ENCODE data around the gene ATP5MC3.
A peak's percentile ranks its signal among the peaks of the same experiment; 100 is the strongest.

Gene ATP5MC3

GRCh38 chr2:175167076-175167791 lies 14.3 kb downstream of the ATP5MC3 start:
- POLR2A ChIA-PET = interaction anchor here (0.7 kb wide), 1 partner anchor 885 kb away, joined by 5 read pairs; no protein-coding TSS in a partner anchor
- TF ChIP-seq, protein P1, sequence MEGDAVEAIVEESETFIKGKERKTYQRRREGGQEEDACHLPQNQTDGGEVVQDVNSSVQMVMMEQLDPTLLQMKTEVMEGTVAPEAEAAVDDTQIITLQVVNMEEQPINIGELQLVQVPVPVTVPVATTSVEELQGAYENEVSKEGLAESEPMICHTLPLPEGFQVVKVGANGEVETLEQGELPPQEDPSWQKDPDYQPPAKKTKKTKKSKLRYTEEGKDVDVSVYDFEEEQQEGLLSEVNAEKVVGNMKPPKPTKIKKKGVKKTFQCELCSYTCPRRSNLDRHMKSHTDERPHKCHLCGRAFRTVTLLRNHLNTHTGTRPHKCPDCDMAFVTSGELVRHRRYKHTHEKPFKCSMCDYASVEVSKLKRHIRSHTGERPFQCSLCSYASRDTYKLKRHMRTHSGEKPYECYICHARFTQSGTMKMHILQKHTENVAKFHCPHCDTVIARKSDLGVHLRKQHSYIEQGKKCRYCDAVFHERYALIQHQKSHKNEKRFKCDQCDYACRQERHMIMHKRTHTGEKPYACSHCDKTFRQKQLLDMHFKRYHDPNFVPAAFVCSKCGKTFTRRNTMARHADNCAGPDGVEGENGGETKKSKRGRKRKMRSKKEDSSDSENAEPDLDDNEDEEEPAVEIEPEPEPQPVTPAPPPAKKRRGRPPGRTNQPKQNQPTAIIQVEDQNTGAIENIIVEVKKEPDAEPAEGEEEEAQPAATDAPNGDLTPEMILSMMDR (IDR thresholded peaks at IDR 0.05; ENCODE audit: insufficient read depth, low read length, missing control alignments) = no peak
- peak overlapping the region; percentile 100 for H3K4me3 ChIP-seq (ENCODE audit: low read depth, low read length)
- CTCF ChIA-PET = interaction anchor here (1.3 kb wide), 1 partner anchor 12 kb away, joined by 5 read pairs; no protein-coding TSS in a partner anchor
- no peak for DNase-seq (ENCODE audit: low read depth, low spot score)

DNA sequence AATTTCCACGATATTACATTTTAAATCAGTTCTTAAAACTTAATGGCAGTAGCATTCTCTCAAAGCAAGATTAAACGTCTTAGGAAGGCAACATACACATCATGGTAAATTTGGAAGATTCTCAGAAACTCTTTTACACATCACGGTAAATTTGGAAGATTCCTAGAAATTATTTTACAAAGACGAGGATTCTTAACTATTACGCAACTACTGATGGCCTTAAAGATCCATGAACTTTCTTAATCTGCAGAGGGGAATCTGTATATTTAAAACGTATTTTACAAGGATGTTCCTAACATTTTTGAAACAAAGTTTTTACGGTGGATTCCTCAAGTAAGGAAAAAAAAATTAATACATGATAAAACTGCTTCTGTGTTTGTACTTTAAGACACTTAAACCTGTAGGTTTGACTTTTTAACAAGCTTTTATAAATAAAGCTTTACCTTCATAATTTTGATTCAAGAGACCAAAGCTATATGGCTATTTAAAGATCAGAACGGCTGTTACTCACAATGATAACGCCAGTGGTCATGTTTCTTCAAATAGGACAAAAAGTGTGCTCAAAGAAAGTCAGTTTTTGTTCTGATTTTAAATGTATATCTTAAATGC lies 15.2 kb downstream of the ATP5MC3 start:
- TF ChIP-seq, protein P1 (IDR thresholded peaks at IDR 0.05; ENCODE audit: insufficient read depth, low read length, missing control alignments) = no peak
- ChIA-PET POLR2A (no interaction called here), CTCF (interaction anchor here (0.9 to 1.3 kb wide), 4 partner anchors 11 to 931 kb away, joined by 3 to 5 read pairs (median 4); no protein-coding TSS in a partner anchor)
- DNase-seq (ENCODE audit: low read depth, low spot score) = no peak
- peak overlapping the region; percentile 100 for H3K4me3 ChIP-seq (ENCODE audit: low read depth, low read length)

- POLR2A ChIA-PET = no interaction called here
- CTCF ChIA-PET = no interaction called here
- TF ChIP-seq, protein P1 (IDR thresholded peaks at IDR 0.05; ENCODE audit: insufficient read depth, low read length, missing control alignments) = no peak
Observed at GRCh38 chr2:175164235-175164634, 17.3 kb downstream of the ATP5MC3 start.

DNA sequence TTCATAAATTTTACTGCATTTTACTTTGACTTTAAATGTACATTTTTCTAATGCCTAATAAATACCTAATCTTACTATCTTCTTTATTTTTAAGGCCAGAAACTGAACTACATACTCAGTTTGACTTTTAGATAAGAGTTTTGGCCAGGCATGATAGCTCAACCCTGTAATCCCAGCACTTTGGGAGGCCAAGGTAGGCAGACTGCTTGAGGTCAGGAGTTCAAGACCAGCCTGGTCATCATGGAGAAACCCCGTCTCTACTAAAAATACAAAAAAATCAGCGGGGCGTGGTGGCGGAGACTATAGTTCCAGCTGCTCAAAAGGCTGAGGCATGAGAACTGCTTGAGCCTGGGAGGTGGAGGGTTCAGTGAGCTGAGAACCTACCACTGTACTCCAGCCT lies 22.6 kb downstream of the ATP5MC3 start:
- POLR2A ChIA-PET = no interaction called here

More at GRCh38 chr2:175164235-175164634, 17.3 kb downstream of the ATP5MC3 start:
- DNase-seq (ENCODE audit: low read depth, low spot score) = no peak
- no peak overlapping the region for H3K4me3 ChIP-seq (ENCODE audit: low read depth, low read length)

GRCh38 chr2:175156534-175156933 lies 25.0 kb downstream of the ATP5MC3 start:
- ChIA-PET CTCF (interaction anchor here (1.8 kb wide), 1 partner anchor 10 kb away, joined by 5 read pairs; no protein-coding TSS in a partner anchor), POLR2A (no interaction called here)
- no peak overlapping the region for H3K4me3 ChIP-seq (ENCODE audit: low read depth, low read length)
- DNase-seq (ENCODE audit: low read depth, low spot score) = no peak
- TF ChIP-seq, protein P1 (IDR thresholded peaks at IDR 0.05; ENCODE audit: insufficient read depth, low read length, missing control alignments) = no peak

More for the DNA sequence above, 22.6 kb downstream of the ATP5MC3 start:
- DNase-seq (ENCODE audit: low read depth, low spot score) = no peak
- CTCF ChIA-PET = no interaction called here
- H3K4me3 ChIP-seq (ENCODE audit: low read depth, low read length) = no peak overlapping the region
- TF ChIP-seq, protein P1 (IDR thresholded peaks at IDR 0.05; ENCODE audit: insufficient read depth, low read length, missing control alignments) = no peak

DNA sequence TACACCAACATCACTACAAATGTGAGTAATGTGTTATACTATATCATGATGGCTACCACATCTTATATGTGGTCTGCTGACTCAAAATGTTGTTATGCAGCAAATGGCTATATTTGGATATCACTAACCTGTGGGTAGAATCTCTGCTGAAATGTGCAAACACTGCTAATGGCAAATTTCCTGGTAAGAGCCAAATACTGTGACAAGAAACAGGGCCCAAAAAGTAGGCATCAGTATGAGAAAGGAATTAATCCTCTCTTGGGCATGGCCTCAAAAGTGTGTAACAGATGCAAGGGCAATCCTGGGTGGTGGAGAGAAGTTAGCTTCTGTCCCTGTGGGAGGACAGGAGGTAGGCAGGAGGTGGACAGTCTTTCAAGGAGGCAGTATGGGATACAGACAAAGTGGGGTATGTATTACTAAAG lies 26.8 kb downstream of the ATP5MC3 start:
- no peak overlapping the region for H3K4me3 ChIP-seq (ENCODE audit: low read depth, low read length)
- TF ChIP-seq, protein P1 (IDR thresholded peaks at IDR 0.05; ENCODE audit: insufficient read depth, low read length, missing control alignments) = no peak
- peak; percentile 51 for DNase-seq (ENCODE audit: low read depth, low spot score)
- ChIA-PET CTCF (interaction anchor here (1.8 kb wide), 1 partner anchor 12 kb away, joined by 5 read pairs; no protein-coding TSS in a partner anchor), POLR2A (no interaction called here)
